T-cell (primary cell): Measurements from ENCODE around the gene EED. TPM values are rescaled to one million over a fixed set of nuclear protein-coding genes. Genes with fewer than 3 reads are reported as not detected.

Source experiments
- ATAC-seq, 4 experiments: fragments of 200-7000 bp in 3 of 4; fragments of 150-1000 bp in 1 of 4; cut with Tn5 transposase; replicated peaks in 1 of 4; 1 replicate in 3 of 4; 2 replicates in 1 of 4; pipeline ENCODE4 v1.10.0; 2021; ENCODE audit warnings: moderate library complexity in 3 of 4, mild to moderate bottlenecking in 2 of 4, moderate number of reproducible peaks in 1 of 4
- CTCF ChIA-PET, 2 donors: fragments of 300-600 bp; sonication (Branson Sonifier 250); formaldehyde crosslinking; loops; one replicate each; lab custom pipeline; 2022; ENCODE audit warnings: antibody characterized with exemption in 2 of 2; lab: Charles Lee
- POLR2A ChIA-PET, 2 donors: fragments of 300-600 bp; sonication (Branson Sonifier 250); formaldehyde crosslinking; loops; one replicate each; lab custom pipeline; 2022; ENCODE audit warnings: antibody characterized with exemption in 2 of 2; lab: Charles Lee
- DNase-seq, 35 experiments: peaks; one replicate each; pipeline versions ENCODE4 v3.0.0 to v3.0.0-alpha.2; 2013 to 2023
- H3K27ac ChIP-seq: one replicate; pipeline ENCODE4 v1.5.1; 2013; ENCODE audit warnings: low read length
- H3K27me3 ChIP-seq, 2 experiments: replicated peaks in 1 of 2; 1 replicate in 1 of 2; 2 replicates in 1 of 2; pipeline versions ENCODE4 v1.6.1 to v1.7.0; 2013; ENCODE audit warnings: low read length in 1 of 2, mixed read lengths in 1 of 2; ENCODE audit not compliant: control insufficient read depth in 2 of 2, insufficient read depth in 2 of 2; ENCODE audit errors: extremely low read depth in 1 of 2
- H3K36me3 ChIP-seq, 2 donors: 1 replicate in 1 of 2; 2 replicates in 1 of 2; pipeline versions ENCODE4 v1.6.1 to v1.7.0; 2013; ENCODE audit warnings: low read length in 1 of 2; ENCODE audit not compliant: control insufficient read depth in 2 of 2, insufficient read depth in 1 of 2; ENCODE audit errors: extremely low read depth in 1 of 2
- H3K4me1 ChIP-seq, 2 experiments: 1 replicate in 1 of 2; 2 replicates in 1 of 2; pipeline versions ENCODE4 v1.6.1 to v1.7.0; 2013; ENCODE audit warnings: low read length in 2 of 2, mixed read lengths in 1 of 2; ENCODE audit not compliant: insufficient read depth in 2 of 2, control insufficient read depth in 1 of 2; ENCODE audit errors: extremely low read depth in 1 of 2
- H3K4me3 ChIP-seq, 2 donors: 1 replicate in 1 of 2; 2 replicates in 1 of 2; pipeline versions ENCODE4 v1.5.1 to v1.7.0; 2013; ENCODE audit warnings: mild to moderate bottlenecking in 2 of 2, low read length in 1 of 2, moderate library complexity in 1 of 2; ENCODE audit not compliant: control insufficient read depth in 1 of 2; ENCODE audit errors: extremely low read depth in 1 of 2
- H3K9me3 ChIP-seq: 2 replicates; pipeline ENCODE4 v1.7.0; 2013
- H3K27ac Mint-ChIP-seq, 2 donors: one replicate each; pipeline ENCODE4 v1.8.0; 2020 to 2021; ENCODE audit warnings: mild to moderate bottlenecking in 2 of 2, mixed read lengths in 2 of 2
- H3K27me3 Mint-ChIP-seq, 2 donors: one replicate each; pipeline ENCODE4 v1.8.0; 2021 to 2022; ENCODE audit warnings: mixed read lengths in 2 of 2
- H3K36me3 Mint-ChIP-seq: one replicate; pipeline ENCODE4 v1.8.0; 2021; ENCODE audit warnings: mixed read lengths
- H3K4me1 Mint-ChIP-seq, 3 donors: one replicate each; pipeline ENCODE4 v1.8.0; 2020 to 2022; ENCODE audit warnings: mixed read lengths in 3 of 3, mild to moderate bottlenecking in 1 of 3
- H3K4me3 Mint-ChIP-seq, 3 donors: one replicate each; pipeline ENCODE4 v1.8.0; 2020 to 2022; ENCODE audit warnings: mild to moderate bottlenecking in 3 of 3, mixed read lengths in 3 of 3, moderate library complexity in 3 of 3
- H3K9me3 Mint-ChIP-seq, 3 donors: one replicate each; pipeline ENCODE4 v1.8.0; 2020 to 2022; ENCODE audit warnings: mixed read lengths in 3 of 3
- WGBS: methylation state at CpG from one replicate; pipeline ENCODE4 v1.1.5; 2013; ENCODE audit warnings: missing lambda C conversion rate; ENCODE audit not compliant: insufficient coverage; 5-methylcytosine and 5-hydroxymethylcytosine counted together
- total RNA-seq, 35 experiments: library from RNA in 6 of 35; stranded (reverse) in 6 of 35; fragments of 120-200 nt in 1 of 35; gene quantifications; one replicate each; pipeline versions ENCODE4 v1.2.1 to v1.2.4 and lab custom pipeline; 2013 to 2026

Gene EED, protein sequence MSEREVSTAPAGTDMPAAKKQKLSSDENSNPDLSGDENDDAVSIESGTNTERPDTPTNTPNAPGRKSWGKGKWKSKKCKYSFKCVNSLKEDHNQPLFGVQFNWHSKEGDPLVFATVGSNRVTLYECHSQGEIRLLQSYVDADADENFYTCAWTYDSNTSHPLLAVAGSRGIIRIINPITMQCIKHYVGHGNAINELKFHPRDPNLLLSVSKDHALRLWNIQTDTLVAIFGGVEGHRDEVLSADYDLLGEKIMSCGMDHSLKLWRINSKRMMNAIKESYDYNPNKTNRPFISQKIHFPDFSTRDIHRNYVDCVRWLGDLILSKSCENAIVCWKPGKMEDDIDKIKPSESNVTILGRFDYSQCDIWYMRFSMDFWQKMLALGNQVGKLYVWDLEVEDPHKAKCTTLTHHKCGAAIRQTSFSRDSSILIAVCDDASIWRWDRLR
- total RNA-seq = 10 to 100 TPM; 31.6 to 37.6 (median 35.7) TPM
- total RNA-seq (2013) = 37.7 TPM
- total RNA-seq (lab: John Stamatoyannopoulos, UW) = 31.2 to 269 (median 44.6) reads per million in 29 experiments

DNA sequence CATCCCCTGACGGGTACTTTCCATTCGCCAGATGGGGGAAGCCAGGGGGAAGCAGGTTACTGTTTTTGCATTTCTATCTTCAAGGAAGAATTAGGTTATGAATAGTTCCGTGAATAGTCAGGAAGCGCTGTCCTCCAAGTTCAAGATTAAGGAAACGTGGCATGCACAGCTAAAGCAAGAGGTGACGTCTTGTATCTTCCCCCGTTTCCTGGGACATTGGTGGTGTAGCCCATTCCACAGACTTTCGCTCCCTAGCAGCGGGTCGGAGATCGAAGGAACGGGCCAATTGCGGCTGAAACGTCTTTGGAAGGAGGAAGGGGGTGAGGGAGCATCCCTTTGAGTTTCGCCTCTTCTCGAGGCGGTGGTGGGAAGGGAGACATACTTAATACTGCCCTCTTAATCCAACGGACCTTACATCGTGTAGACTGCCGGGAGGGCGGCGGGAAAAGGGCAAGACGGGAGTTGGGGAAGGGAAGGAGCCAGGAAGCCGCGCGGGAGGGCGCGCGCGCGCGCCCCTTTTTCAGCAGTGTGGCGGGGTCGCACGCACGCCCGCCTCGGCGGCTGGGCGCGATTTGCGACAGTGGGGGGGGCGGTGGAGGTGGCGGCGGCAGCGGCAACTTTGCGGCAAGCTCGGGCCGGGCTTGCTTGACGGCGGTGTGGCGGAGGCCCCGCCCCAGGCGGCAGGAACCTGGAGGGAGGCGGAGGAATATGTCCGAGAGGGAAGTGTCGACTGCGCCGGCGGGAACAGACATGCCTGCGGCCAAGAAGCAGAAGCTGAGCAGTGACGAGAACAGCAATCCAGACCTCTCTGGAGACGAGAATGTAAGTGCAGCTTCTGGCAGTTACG is at the start of gene EED:
EED (plus strand) TSS at position 232 of the 847 bp plus-strand sequence; CDS start at position 709, 477 bp downstream.
- Histone ChIP-seq H3K4me1 (peaks cover 11 to 23% of the 10 kb centered on the region in 2 experiments), H3K9me3 (no peaks in the 10 kb centered on the region), H3K36me3 (no peaks in the 10 kb centered on the region), H3K4me3 (peak within 1 kb of the TSS; percentile 70 to 99), H3K27me3 (no peaks in the 10 kb centered on the region), H3K27ac (peak within 1 kb of the TSS; percentile 93)
- CTCF ChIA-PET = interaction anchor here in 1 of 2 donors (0.7 to 1.0 kb wide), 2 partner anchors 202 to 617 kb away, joined by 3 to 5 read pairs; partner anchors contain the start of gene TMEM126B
- DNase-seq = peak; percentile 80 to 96 (median 93)
- no peak within 1 kb of the TSS for H3K27ac Mint-ChIP-seq
- H3K27me3 Mint-ChIP-seq = peaks cover 0 to 6% of the 10 kb centered on the region in 2 donors
- peak; percentile 84 to 90 (median 87) for ATAC-seq
- peaks cover 3% of the 10 kb centered on the region for H3K36me3 Mint-ChIP-seq
- WGBS = under 1% methylated on average over 55 of the region's 64 CpGs
- POLR2A ChIA-PET = interaction anchor here (0.6 to 1.5 kb wide), 8 partner anchors 23 to 659 kb away, joined by 3 to 10 read pairs (median 4); partner anchors contain the start of gene PICALM (in 1 of the 2)
- no peaks in the 10 kb centered on the region for H3K9me3 Mint-ChIP-seq
- no peak within 1 kb of the TSS for H3K4me3 Mint-ChIP-seq
- H3K4me1 Mint-ChIP-seq = peaks cover 27 to 32% (median 29%) of the 10 kb centered on the region in 3 donors

DNA sequence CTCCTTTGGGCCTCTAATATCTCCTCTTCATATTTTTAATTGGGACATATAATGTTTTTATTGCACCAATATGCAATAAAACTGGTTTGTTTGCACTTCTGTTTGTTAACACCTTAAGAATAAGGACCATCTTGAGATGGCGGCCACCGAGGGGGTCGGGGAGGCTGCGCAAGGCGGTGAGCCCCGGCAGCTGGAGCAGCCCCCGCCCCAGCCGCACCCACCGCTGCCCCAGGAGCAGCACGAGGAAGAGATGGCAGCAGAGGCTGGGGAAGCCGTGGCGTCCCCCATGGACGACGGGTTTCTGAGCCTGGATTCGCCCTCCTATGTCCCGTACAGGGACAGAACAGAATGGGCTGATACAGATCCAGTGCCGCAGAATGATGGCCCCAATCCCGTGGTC is 49.6 kb upstream of the EED start:
- no peak overlapping the region for H3K4me3 ChIP-seq
- WGBS = 93% methylated on average over 18 of the region's 18 CpGs
- H3K9me3 ChIP-seq = no peaks in the 10 kb centered on the region
- DNase-seq (no peak), ATAC-seq (no peak)
- H3K36me3 ChIP-seq = no peaks in the 10 kb centered on the region
- peaks cover 6 to 10% of the 10 kb centered on the region in 2 experiments for H3K4me1 ChIP-seq
- Mint-ChIP-seq H3K4me3 (no peak overlapping the region), H3K27me3 (no peaks in the 10 kb centered on the region), H3K9me3 (no peaks in the 10 kb centered on the region), H3K36me3 (no peaks in the 10 kb centered on the region), H3K27ac (no peak overlapping the region), H3K4me1 (peaks cover 13 to 16% (median 16%) of the 10 kb centered on the region in 3 donors)
- ChIA-PET POLR2A (no interaction called here), CTCF (interaction anchor here (1.0 to 2.7 kb wide), 7 partner anchors 9 to 153 kb away, joined by 3 to 117 read pairs (median 11); no protein-coding TSS in a partner anchor)
- no peak overlapping the region for H3K27ac ChIP-seq
- no peaks in the 10 kb centered on the region for H3K27me3 ChIP-seq

DNA sequence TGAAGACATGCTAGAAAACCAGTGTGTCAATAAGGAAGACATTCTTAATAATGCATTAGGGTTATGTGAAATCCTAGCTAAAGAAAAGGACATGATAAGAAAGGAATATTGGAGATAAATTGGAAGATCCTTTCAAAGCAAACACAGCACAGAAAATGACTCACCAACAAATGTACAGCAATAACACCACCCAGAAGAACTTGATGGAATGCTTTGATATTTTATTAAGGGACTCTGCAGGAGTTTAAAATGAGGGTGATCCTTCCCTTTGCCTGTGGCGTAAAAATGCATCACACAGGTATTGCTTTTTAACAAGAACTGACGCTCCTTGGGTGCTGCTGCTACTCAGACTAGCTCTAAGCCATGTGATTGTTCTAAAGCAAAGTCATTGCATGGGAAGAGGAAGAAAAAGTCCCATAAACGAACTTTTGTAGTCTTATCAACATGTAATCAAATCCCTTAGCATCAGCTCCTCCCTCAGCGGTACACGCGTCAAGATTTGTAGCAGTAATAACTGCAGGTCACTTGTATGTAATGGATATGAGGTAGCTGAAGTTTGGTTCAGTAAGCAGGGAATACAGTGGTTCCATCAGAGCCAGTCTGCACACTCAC is 48.4 kb upstream of the EED start:
- peaks cover 13 to 16% (median 16%) of the 10 kb centered on the region in 3 donors for H3K4me1 Mint-ChIP-seq
- Histone ChIP-seq H3K27ac (no peak overlapping the region), H3K36me3 (no peaks in the 10 kb centered on the region), H3K4me1 (peaks cover 6 to 10% of the 10 kb centered on the region in 2 experiments), H3K9me3 (no peaks in the 10 kb centered on the region), H3K27me3 (no peaks in the 10 kb centered on the region), H3K4me3 (no peak overlapping the region)
- no peak overlapping the region for H3K4me3 Mint-ChIP-seq
- H3K27ac Mint-ChIP-seq = no peak overlapping the region
- CTCF ChIA-PET = interaction anchor here (0.6 to 1.1 kb wide), 4 partner anchors 62 to 152 kb away, joined by 3 to 6 read pairs (median 4); partner anchors contain the start of gene PICALM (in 1 of the 2)
- no CpG with 5 or more reads among the region's 6 CpGs for WGBS
- no peaks in the 10 kb centered on the region for H3K36me3 Mint-ChIP-seq
- POLR2A ChIA-PET = no interaction called here
- no peak for DNase-seq
- H3K27me3 Mint-ChIP-seq = no peaks in the 10 kb centered on the region
- ATAC-seq = no peak
- no peaks in the 10 kb centered on the region for H3K9me3 Mint-ChIP-seq

GRCh38 chr11:86196913-86197312 is 47.6 kb upstream of the EED start:
- CTCF ChIA-PET = interaction anchor here (0.9 to 1.1 kb wide), 2 partner anchors 129 to 153 kb away, joined by 3 to 6 read pairs; partner anchors contain the start of gene PICALM (in 1 of the 2)
- Mint-ChIP-seq H3K4me1 (peaks cover 13 to 16% (median 16%) of the 10 kb centered on the region in 3 donors), H3K36me3 (no peaks in the 10 kb centered on the region), H3K27me3 (no peaks in the 10 kb centered on the region), H3K4me3 (no peak overlapping the region), H3K9me3 (no peaks in the 10 kb centered on the region), H3K27ac (no peak overlapping the region)
- H3K27me3 ChIP-seq = no peaks in the 10 kb centered on the region
- ATAC-seq (no peak), DNase-seq (no peak)
- no peak overlapping the region for H3K4me3 ChIP-seq
- H3K4me1 ChIP-seq = peaks cover 6 to 10% of the 10 kb centered on the region in 2 experiments
- H3K36me3 ChIP-seq = no peaks in the 10 kb centered on the region
- no peak overlapping the region for H3K27ac ChIP-seq
- POLR2A ChIA-PET = no interaction called here
- no peaks in the 10 kb centered on the region for H3K9me3 ChIP-seq
- no CpG with 5 or more reads among the region's 3 CpGs for WGBS

DNA sequence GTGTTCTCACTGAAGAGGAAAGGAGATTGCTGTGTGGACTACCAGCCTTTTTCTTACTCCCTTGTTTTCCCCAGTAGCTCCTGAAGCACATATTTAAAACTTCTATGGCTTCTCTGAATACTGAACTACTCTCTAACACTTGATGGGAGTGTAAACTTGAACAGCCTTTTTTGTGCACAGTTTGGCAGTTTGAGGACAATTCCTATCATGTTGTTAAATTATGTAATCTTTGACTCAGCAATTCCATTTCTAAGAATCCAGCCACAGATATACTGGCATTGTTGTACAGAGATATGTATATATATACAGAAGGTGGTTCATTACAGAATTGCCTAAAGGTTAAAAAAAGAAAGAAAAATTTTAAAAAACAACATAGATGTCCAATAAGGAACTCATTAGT is 47.1 kb upstream of the EED start:
- H3K27me3 ChIP-seq = no peaks in the 10 kb centered on the region
- no peak overlapping the region for H3K4me3 Mint-ChIP-seq

More for the DNA sequence above, 47.1 kb upstream of the EED start:
- no peak overlapping the region for H3K27ac ChIP-seq
- H3K27ac Mint-ChIP-seq = no peak overlapping the region
- peaks cover 12 to 15% (median 15%) of the 10 kb centered on the region in 3 donors for H3K4me1 Mint-ChIP-seq
- no peak for DNase-seq
- H3K27me3 Mint-ChIP-seq = no peaks in the 10 kb centered on the region
- no peaks in the 10 kb centered on the region for H3K36me3 ChIP-seq
- H3K9me3 Mint-ChIP-seq = no peaks in the 10 kb centered on the region
- H3K4me1 ChIP-seq = peaks cover 6 to 10% of the 10 kb centered on the region in 2 experiments
- no peaks in the 10 kb centered on the region for H3K36me3 Mint-ChIP-seq
- no peak for ATAC-seq
- ChIA-PET POLR2A (no interaction called here), CTCF (interaction anchor here in 1 of 2 donors (0.9 to 1.3 kb wide), 2 partner anchors 9 to 153 kb away, joined by 3 to 4 read pairs; no protein-coding TSS in a partner anchor)
- no peaks in the 10 kb centered on the region for H3K9me3 ChIP-seq
- no peak overlapping the region for H3K4me3 ChIP-seq
